Sigmoid colon (tissue), 4 donors: ENCODE measurements around the gene CALHM2.

Experiments
- EP300 ChIP-seq, 4 donors: sonication (generic); formaldehyde crosslinking; IDR thresholded peaks; one replicate each; pipeline ENCODE4 v1.6.1; 2017; ENCODE audit warnings: antibody characterized with exemption in 4 of 4
- POLR2AphosphoS5 ChIP-seq, 4 donors: sonication (generic); formaldehyde crosslinking; IDR thresholded peaks; one replicate each; pipeline ENCODE4 v1.6.1; 2017; ENCODE audit warnings: antibody characterized with exemption in 4 of 4
- TF ChIP-seq, protein P1 (sequence below), 4 experiments: fragments of 450-650 bp in 3 of 4; fragments of 200-600 bp in 1 of 4; IDR thresholded peaks; one replicate each; pipeline ENCODE4 v1.5.1; 2016 to 2019; ENCODE audit warnings: antibody characterized with exemption in 4 of 4, mild to moderate bottlenecking in 3 of 4, moderate library complexity in 2 of 4

DNA sequence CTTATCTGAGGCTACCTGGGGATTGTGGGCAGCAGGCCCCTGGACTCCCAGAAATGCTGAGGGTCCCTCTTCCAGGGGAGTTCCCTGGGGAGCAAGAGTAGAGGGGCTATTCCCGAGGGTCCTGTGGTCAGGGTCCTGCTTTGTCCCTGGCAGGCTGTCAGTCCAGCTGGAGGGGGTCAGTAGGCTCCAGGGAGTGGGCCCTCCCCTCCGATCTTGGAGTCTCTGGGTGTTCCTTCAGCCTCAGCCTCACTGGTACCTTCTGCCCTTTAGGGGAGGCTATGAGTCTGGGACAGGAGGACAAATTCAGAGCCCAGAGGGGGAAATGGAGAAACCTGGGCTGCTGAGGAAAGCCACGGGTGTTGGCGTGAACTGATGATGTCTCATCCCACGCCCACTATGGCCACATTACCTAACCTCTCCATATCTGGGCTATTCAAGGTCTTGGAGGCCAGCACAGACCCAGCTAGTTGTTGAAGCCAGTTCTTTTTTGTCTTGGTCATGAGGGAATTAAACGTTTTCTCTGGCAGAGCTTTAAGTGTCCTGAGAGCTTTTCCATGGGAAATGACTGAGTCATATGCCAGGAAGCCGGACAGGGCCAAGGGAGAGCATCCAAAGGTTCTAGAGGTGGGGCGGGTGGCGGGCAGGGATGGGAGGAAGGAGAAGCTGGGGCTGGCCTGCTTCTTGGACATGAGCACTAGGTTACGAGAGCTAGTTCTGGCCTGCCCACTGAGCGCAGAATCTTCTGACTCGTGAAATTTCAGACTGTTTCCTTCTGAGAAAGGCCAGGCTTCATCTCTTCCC lies 6.2 kb downstream of the CALHM2 start:
- TF ChIP-seq, protein P1, sequence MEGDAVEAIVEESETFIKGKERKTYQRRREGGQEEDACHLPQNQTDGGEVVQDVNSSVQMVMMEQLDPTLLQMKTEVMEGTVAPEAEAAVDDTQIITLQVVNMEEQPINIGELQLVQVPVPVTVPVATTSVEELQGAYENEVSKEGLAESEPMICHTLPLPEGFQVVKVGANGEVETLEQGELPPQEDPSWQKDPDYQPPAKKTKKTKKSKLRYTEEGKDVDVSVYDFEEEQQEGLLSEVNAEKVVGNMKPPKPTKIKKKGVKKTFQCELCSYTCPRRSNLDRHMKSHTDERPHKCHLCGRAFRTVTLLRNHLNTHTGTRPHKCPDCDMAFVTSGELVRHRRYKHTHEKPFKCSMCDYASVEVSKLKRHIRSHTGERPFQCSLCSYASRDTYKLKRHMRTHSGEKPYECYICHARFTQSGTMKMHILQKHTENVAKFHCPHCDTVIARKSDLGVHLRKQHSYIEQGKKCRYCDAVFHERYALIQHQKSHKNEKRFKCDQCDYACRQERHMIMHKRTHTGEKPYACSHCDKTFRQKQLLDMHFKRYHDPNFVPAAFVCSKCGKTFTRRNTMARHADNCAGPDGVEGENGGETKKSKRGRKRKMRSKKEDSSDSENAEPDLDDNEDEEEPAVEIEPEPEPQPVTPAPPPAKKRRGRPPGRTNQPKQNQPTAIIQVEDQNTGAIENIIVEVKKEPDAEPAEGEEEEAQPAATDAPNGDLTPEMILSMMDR (IDR thresholded peaks at IDR 0.05), result no peak
- no peak for TF ChIP-seq EP300 (IDR thresholded peaks at IDR 0.05)
- peak in 2 of 4 donors; percentile 47 to 61 for TF ChIP-seq POLR2AphosphoS5 (IDR thresholded peaks at IDR 0.05)
